22Rv1 (cell line): Measurements from ENCODE around the gene NT5DC4.

ENCODE experiments used
- CTCF ChIP-seq: fragments of 450-650 bp; IDR thresholded peaks from 2 replicates; pipeline ENCODE4 v1.5.1; 2017; ENCODE audit warnings: mild to moderate bottlenecking
- ZFX ChIP-seq: fragments of 450-650 bp; IDR thresholded peaks from 2 replicates; pipeline ENCODE4 v1.6.1; 2017; ENCODE audit warnings: antibody characterized with exemption, borderline replicate concordance

GRCh38 chr2:112686348-112687217, 34.2 kb upstream of the NT5DC4 start:
- TF ChIP-seq CTCF (no peak), ZFX (no peak)
